Hair follicle dermal papilla cell (primary cell): ENCODE data around the gene DNA2. TPM values are rescaled to one million over a fixed set of nuclear protein-coding genes. Genes with fewer than 3 reads are reported as not detected.

ENCODE experiments used
- small RNA-seq: library from RNA; depleted of rRNA; stranded (forward); fragments of <200 nt; gene quantifications from one replicate; pipeline ENCODE3, GENCODE V24; 2012
- total RNA-seq: library from RNA; depleted of rRNA; stranded (reverse); fragments of >200 nt; gene quantifications from 2 replicates; pipeline ENCODE4 v1.2.3, GENCODE V29; 2012

Gene DNA2
- total RNA-seq: 3.2 and 3.4 TPM in 2 replicates

GRCh38 chr10:68471586-68472408, at the start of gene DNA2:
Gene DNA2 (minus strand): TSS chr10:68471973. CDS start chr10:68471864, 109 bp downstream.

GRCh38 chr10:68406815-68407548, 64.8 kb downstream of the DNA2 start, which contains the start of gene RUFY2:
Gene RUFY2 (minus strand): TSS chr10:68407277. CDS start chr10:68407189, 88 bp downstream.

Small RNA genes lying within 50 kb of the gene (small RNA-seq; reads per million reads assigned to genes)
- gene RF00019 (not detected), gene RNA5SP319 (not detected)

Other genes starting within 250 kb of the DNA2 start
- gene ATOH7, start 239.9 kb downstream of the DNA2 start, total RNA-seq: not detected in 2 replicates
- gene HNRNPH3, start 139.9 kb downstream of the DNA2 start, total RNA-seq: 12.1 and 12.5 TPM in 2 replicates
- 8.6 and 9.9 TPM in 2 replicates for gene PBLD, start 139.0 kb downstream of the DNA2 start, total RNA-seq
- gene RUFY2, start 64.7 kb downstream of the DNA2 start, total RNA-seq: 32.5 and 34.9 TPM in 2 replicates
- 18.8 and 51.7 TPM in 2 replicates for gene SLC25A16, start 55.5 kb upstream of the DNA2 start, total RNA-seq
- gene TET1, start 88.4 kb upstream of the DNA2 start, total RNA-seq: 9.2 and 14.3 TPM in 2 replicates
- gene CCAR1, start 249.3 kb upstream of the DNA2 start, total RNA-seq: 34.2 and 40.1 TPM in 2 replicates